ENCODE measurements around the gene TRIO.

The TRIO gene

GRCh38 chr5:14251733-14252132 is 108.6 kb downstream of the TRIO start:
- Histone ChIP-seq H3K79me2 (ENCODE audit: low read length) (peaks cover 61% of the 10 kb centered on the region), H3K9me2 (replicated peaks; ENCODE audit: insufficient read depth, low read length) (no peaks in the 10 kb centered on the region), H3K27me3 (replicated peaks; ENCODE audit: insufficient read depth, low read length) (no peaks in the 10 kb centered on the region), H3K4me2 (ENCODE audit: low read depth, low read length) (no peak overlapping the region), H2AFZ (ENCODE audit: low read length) (no peak overlapping the region), H3F3A (ENCODE audit: insufficient read depth, low read length) (no peaks in the 10 kb centered on the region), H3K9me3 (replicated peaks; ENCODE audit: insufficient read depth, low read length) (no peaks in the 10 kb centered on the region), H3K36me3 (replicated peaks; ENCODE audit: insufficient read depth, low read length) (no peaks in the 10 kb centered on the region), H3K27ac (ENCODE audit: low read length) (no peak overlapping the region), H4K20me1 (ENCODE audit: insufficient read depth, low read length) (no peaks in the 10 kb centered on the region), H3K4me3 (ENCODE audit: low read length) (no peak overlapping the region), H3K4me1 (ENCODE audit: low read length) (no peaks in the 10 kb centered on the region), H3K9ac (ENCODE audit: low read length) (no peak overlapping the region)
- TF ChIP-seq EZH2 (optimal IDR thresholded peaks at IDR 0.05; ENCODE audit: low read depth, low read length) (no peak), EZH2phosphoT487 (IDR thresholded peaks at IDR 0.05; ENCODE audit: low read length) (no peak), CTCF (IDR thresholded peaks at IDR 0.05; ENCODE audit: low read length) (no peak)
- no peak for DNase-seq

- H3K4me2 ChIP-seq (ENCODE audit: low read depth, low read length), result no peak overlapping the region
- no peak overlapping the region for H3K27ac ChIP-seq (ENCODE audit: low read length)
- H3K4me1 ChIP-seq (ENCODE audit: low read length), result no peaks in the 10 kb centered on the region
- H3K9me3 ChIP-seq (replicated peaks; ENCODE audit: insufficient read depth, low read length), result no peaks in the 10 kb centered on the region
- H3K9ac ChIP-seq (ENCODE audit: low read length), result no peak overlapping the region
- no peaks in the 10 kb centered on the region for H3K9me2 ChIP-seq (replicated peaks; ENCODE audit: insufficient read depth, low read length)
- TF ChIP-seq EZH2phosphoT487 (IDR thresholded peaks at IDR 0.05; ENCODE audit: low read length) (no peak), CTCF (IDR thresholded peaks at IDR 0.05; ENCODE audit: low read length) (no peak), EZH2 (optimal IDR thresholded peaks at IDR 0.05; ENCODE audit: low read depth, low read length) (no peak)
- H4K20me1 ChIP-seq (ENCODE audit: insufficient read depth, low read length), result no peaks in the 10 kb centered on the region
- H3F3A ChIP-seq (ENCODE audit: insufficient read depth, low read length), result no peaks in the 10 kb centered on the region
- no peak for DNase-seq
- no peaks in the 10 kb centered on the region for H3K27me3 ChIP-seq (replicated peaks; ENCODE audit: insufficient read depth, low read length)
- no peak overlapping the region for H2AFZ ChIP-seq (ENCODE audit: low read length)
- no peak overlapping the region for H3K4me3 ChIP-seq (ENCODE audit: low read length)
- no peaks in the 10 kb centered on the region for H3K36me3 ChIP-seq (replicated peaks; ENCODE audit: insufficient read depth, low read length)
- peaks cover 68% of the 10 kb centered on the region for H3K79me2 ChIP-seq (ENCODE audit: low read length)
Observed at GRCh38 chr5:14252793-14253192, 109.7 kb downstream of the TRIO start.

GRCh38 chr5:14254686-14255085 is 111.5 kb downstream of the TRIO start:
- Histone ChIP-seq H2AFZ (ENCODE audit: low read length) (no peak overlapping the region), H3K4me1 (ENCODE audit: low read length) (no peaks in the 10 kb centered on the region)

More at GRCh38 chr5:14254686-14255085, 111.5 kb downstream of the TRIO start:
- no peak for DNase-seq
- no peaks in the 10 kb centered on the region for H4K20me1 ChIP-seq (ENCODE audit: insufficient read depth, low read length)
- no peak overlapping the region for H3K4me2 ChIP-seq (ENCODE audit: low read depth, low read length)
- no peaks in the 10 kb centered on the region for H3K9me2 ChIP-seq (replicated peaks; ENCODE audit: insufficient read depth, low read length)
- H3F3A ChIP-seq (ENCODE audit: insufficient read depth, low read length), result no peaks in the 10 kb centered on the region
- no peaks in the 10 kb centered on the region for H3K9me3 ChIP-seq (replicated peaks; ENCODE audit: insufficient read depth, low read length)
- peaks cover 68% of the 10 kb centered on the region for H3K79me2 ChIP-seq (ENCODE audit: low read length)
- H3K36me3 ChIP-seq (replicated peaks; ENCODE audit: insufficient read depth, low read length), result no peaks in the 10 kb centered on the region
- H3K27me3 ChIP-seq (replicated peaks; ENCODE audit: insufficient read depth, low read length), result no peaks in the 10 kb centered on the region
- H3K9ac ChIP-seq (ENCODE audit: low read length), result no peak overlapping the region
- TF ChIP-seq EZH2phosphoT487 (IDR thresholded peaks at IDR 0.05; ENCODE audit: low read length) (no peak), CTCF (IDR thresholded peaks at IDR 0.05; ENCODE audit: low read length) (no peak), EZH2 (optimal IDR thresholded peaks at IDR 0.05; ENCODE audit: low read depth, low read length) (no peak)
- H3K4me3 ChIP-seq (ENCODE audit: low read length), result no peak overlapping the region
- H3K27ac ChIP-seq (ENCODE audit: low read length), result no peak overlapping the region
